Measurements from ENCODE around the gene COPS3. TPM values are rescaled to one million over a fixed set of nuclear protein-coding genes. Genes with fewer than 3 reads are reported as not detected.

COPS3 gene
- total and polyA plus RNA-seq, 4 donors, result 24.6 to 77.3 (median 30.2) TPM

DNA sequence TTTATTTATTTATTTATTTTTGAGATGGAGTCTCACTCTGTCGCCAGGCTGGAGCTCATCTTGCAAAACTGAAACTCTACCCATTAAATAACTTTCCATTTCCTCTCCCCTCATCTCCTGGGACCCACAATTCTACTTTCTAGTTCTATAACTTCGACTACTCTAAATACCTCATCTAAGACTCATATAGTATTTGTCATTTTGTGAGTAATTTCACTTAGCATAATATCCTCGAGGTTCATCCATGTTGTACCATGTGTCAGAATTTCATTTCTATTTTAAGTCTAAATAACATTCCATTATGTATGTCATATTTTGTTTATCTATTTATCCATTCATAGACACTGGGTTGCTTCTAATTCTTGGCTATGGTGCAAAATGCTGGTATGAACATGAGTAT lies 17.1 kb upstream of the COPS3 start:
- no peak for TF ChIP-seq RAD21 (IDR thresholded peaks at IDR 0.05)
- TF ChIP-seq NR2F2 (IDR thresholded peaks at IDR 0.05), result no peak
- DNase-seq (ENCODE audit: low spot score), result no peak
- H3K36me3 ChIP-seq (ENCODE audit: control insufficient read depth in 4 of 4, insufficient read depth in 3 of 4, low read depth in 1 of 4, low read length in 3 of 4), result no peaks in the 10 kb centered on the region
- H3K27ac ChIP-seq (ENCODE audit: low read depth in 1 of 2, low read length in 2 of 2), result no peak overlapping the region
- WGBS, result 52% methylated on average over 3 of the region's 3 CpGs
- no peak overlapping the region for H3K4me3 ChIP-seq (ENCODE audit: low read depth in 1 of 3, low read length in 3 of 3)
- no peaks in the 10 kb centered on the region for H3K27me3 ChIP-seq (ENCODE audit: control insufficient read depth in 4 of 4, insufficient read depth in 4 of 4, low read length in 3 of 4)
- peaks cover 0 to 12% (median 4%) of the 10 kb centered on the region in 4 donors for H3K4me1 ChIP-seq (ENCODE audit: control insufficient read depth in 4 of 4, insufficient read depth in 4 of 4, low read length in 3 of 4)
- no peak overlapping the region for H3K9ac ChIP-seq (ENCODE audit: low read depth in 1 of 2, low read length in 2 of 2)
- no peaks in the 10 kb centered on the region for H3K9me3 ChIP-seq (ENCODE audit: control insufficient read depth in 4 of 4, low read length in 3 of 4)

DNA sequence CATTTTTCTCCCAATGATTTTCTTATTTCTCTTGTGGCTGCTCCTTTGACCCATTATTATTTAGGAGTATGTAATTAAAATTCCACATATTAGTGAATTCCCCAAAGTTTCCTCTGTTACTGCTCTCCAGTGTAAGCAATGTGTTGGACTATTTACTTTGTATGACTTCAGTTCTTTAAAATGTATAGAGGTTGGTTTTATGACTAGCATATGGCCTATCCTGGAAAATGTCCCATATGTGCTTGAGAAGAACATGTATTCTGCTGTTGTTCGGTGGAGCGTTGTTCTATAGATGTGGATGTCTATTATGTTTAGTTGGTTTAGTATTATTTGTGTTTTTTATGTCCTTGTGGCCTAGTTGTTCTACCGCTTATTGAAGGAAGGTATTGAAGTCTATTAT lies 16.2 kb upstream of the COPS3 start:
- 96% methylated on average over 3 of the region's 3 CpGs for WGBS

DNA sequence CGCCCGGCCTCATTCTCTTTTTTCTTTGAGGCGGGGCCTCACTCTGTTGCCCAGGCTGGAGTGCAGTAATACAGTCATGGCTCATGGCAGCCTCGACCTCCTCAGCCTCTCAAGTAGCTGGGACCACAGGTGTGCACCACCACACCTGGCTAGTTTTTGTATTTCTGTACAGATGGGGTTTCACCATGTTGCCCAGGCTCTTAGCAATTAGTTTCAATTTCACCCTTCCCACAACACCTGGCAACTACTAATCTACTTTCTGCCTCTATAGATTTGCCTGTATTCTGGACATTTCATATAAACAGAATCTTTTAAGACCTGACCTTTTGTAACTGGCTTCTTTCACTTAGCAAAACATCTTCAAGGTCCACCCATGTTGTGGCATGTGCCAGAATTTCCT lies 14.1 kb upstream of the COPS3 start:
- H3K9ac ChIP-seq (ENCODE audit: low read depth in 1 of 2, low read length in 2 of 2), result no peak overlapping the region
- WGBS, result 97% methylated on average over 4 of the region's 4 CpGs
- H3K36me3 ChIP-seq (ENCODE audit: control insufficient read depth in 4 of 4, insufficient read depth in 3 of 4, low read depth in 1 of 4, low read length in 3 of 4), result no peaks in the 10 kb centered on the region
- DNase-seq (ENCODE audit: low spot score), result no peak
- H3K27me3 ChIP-seq (ENCODE audit: control insufficient read depth in 4 of 4, insufficient read depth in 4 of 4, low read length in 3 of 4), result no peaks in the 10 kb centered on the region
- H3K9me3 ChIP-seq (ENCODE audit: control insufficient read depth in 4 of 4, low read length in 3 of 4), result no peaks in the 10 kb centered on the region
- no peaks in the 10 kb centered on the region for H3K4me1 ChIP-seq (ENCODE audit: control insufficient read depth in 4 of 4, insufficient read depth in 4 of 4, low read length in 3 of 4)
- H3K27ac ChIP-seq (ENCODE audit: low read depth in 1 of 2, low read length in 2 of 2), result no peak overlapping the region
- no peak overlapping the region for H3K4me3 ChIP-seq (ENCODE audit: low read depth in 1 of 3, low read length in 3 of 3)
- TF ChIP-seq YY1 (IDR thresholded peaks at IDR 0.05) (no peak), FOXA2 (IDR thresholded peaks at IDR 0.05) (no peak), RAD21 (IDR thresholded peaks at IDR 0.05) (no peak), SP1 (IDR thresholded peaks at IDR 0.05) (no peak), JUND (IDR thresholded peaks at IDR 0.05) (no peak), TAF1 (conservative IDR thresholded peaks at IDR 0.05) (no peak), FOXA1 (IDR thresholded peaks at IDR 0.05) (no peak), HNF4G (IDR thresholded peaks at IDR 0.05) (no peak), EGR1 (IDR thresholded peaks at IDR 0.05; ENCODE audit: low read depth in 2 of 2) (no peak)
- TF ChIP-seq, protein P1, sequence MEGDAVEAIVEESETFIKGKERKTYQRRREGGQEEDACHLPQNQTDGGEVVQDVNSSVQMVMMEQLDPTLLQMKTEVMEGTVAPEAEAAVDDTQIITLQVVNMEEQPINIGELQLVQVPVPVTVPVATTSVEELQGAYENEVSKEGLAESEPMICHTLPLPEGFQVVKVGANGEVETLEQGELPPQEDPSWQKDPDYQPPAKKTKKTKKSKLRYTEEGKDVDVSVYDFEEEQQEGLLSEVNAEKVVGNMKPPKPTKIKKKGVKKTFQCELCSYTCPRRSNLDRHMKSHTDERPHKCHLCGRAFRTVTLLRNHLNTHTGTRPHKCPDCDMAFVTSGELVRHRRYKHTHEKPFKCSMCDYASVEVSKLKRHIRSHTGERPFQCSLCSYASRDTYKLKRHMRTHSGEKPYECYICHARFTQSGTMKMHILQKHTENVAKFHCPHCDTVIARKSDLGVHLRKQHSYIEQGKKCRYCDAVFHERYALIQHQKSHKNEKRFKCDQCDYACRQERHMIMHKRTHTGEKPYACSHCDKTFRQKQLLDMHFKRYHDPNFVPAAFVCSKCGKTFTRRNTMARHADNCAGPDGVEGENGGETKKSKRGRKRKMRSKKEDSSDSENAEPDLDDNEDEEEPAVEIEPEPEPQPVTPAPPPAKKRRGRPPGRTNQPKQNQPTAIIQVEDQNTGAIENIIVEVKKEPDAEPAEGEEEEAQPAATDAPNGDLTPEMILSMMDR (IDR thresholded peaks at IDR 0.05; ENCODE audit: low read depth, low read length, missing input control), result no peak
- TF ChIP-seq, protein P2, sequence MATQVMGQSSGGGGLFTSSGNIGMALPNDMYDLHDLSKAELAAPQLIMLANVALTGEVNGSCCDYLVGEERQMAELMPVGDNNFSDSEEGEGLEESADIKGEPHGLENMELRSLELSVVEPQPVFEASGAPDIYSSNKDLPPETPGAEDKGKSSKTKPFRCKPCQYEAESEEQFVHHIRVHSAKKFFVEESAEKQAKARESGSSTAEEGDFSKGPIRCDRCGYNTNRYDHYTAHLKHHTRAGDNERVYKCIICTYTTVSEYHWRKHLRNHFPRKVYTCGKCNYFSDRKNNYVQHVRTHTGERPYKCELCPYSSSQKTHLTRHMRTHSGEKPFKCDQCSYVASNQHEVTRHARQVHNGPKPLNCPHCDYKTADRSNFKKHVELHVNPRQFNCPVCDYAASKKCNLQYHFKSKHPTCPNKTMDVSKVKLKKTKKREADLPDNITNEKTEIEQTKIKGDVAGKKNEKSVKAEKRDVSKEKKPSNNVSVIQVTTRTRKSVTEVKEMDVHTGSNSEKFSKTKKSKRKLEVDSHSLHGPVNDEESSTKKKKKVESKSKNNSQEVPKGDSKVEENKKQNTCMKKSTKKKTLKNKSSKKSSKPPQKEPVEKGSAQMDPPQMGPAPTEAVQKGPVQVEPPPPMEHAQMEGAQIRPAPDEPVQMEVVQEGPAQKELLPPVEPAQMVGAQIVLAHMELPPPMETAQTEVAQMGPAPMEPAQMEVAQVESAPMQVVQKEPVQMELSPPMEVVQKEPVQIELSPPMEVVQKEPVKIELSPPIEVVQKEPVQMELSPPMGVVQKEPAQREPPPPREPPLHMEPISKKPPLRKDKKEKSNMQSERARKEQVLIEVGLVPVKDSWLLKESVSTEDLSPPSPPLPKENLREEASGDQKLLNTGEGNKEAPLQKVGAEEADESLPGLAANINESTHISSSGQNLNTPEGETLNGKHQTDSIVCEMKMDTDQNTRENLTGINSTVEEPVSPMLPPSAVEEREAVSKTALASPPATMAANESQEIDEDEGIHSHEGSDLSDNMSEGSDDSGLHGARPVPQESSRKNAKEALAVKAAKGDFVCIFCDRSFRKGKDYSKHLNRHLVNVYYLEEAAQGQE (IDR thresholded peaks at IDR 0.05), result no peak
- TF ChIP-seq, protein P3, sequence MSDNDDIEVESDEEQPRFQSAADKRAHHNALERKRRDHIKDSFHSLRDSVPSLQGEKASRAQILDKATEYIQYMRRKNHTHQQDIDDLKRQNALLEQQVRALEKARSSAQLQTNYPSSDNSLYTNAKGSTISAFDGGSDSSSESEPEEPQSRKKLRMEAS (IDR thresholded peaks at IDR 0.05), result no peak
- TF ChIP-seq, protein P4, sequence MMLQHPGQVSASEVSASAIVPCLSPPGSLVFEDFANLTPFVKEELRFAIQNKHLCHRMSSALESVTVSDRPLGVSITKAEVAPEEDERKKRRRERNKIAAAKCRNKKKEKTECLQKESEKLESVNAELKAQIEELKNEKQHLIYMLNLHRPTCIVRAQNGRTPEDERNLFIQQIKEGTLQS (IDR thresholded peaks at IDR 0.05), result no peak

More for the DNA sequence above, 16.2 kb upstream of the COPS3 start:
- H3K9ac ChIP-seq (ENCODE audit: low read depth in 1 of 2, low read length in 2 of 2), result no peak overlapping the region
- no peak overlapping the region for H3K4me3 ChIP-seq (ENCODE audit: low read depth in 1 of 3, low read length in 3 of 3)
- H3K4me1 ChIP-seq (ENCODE audit: control insufficient read depth in 4 of 4, insufficient read depth in 4 of 4, low read length in 3 of 4), result peaks cover 0 to 8% (median 2%) of the 10 kb centered on the region in 4 donors
- DNase-seq (ENCODE audit: low spot score), result no peak
- no peaks in the 10 kb centered on the region for H3K9me3 ChIP-seq (ENCODE audit: control insufficient read depth in 4 of 4, low read length in 3 of 4)
- TF ChIP-seq GABPA (IDR thresholded peaks at IDR 0.05 in 1 of 2, conservative IDR thresholded peaks at IDR 0.05 in 1 of 2) (no peak), NR2F2 (IDR thresholded peaks at IDR 0.05) (no peak), TAF1 (conservative IDR thresholded peaks at IDR 0.05) (no peak), FOXA2 (IDR thresholded peaks at IDR 0.05) (no peak)
- TF ChIP-seq, protein P2 (IDR thresholded peaks at IDR 0.05), result no peak
- TF ChIP-seq, protein P3 (IDR thresholded peaks at IDR 0.05), result no peak
- H3K36me3 ChIP-seq (ENCODE audit: control insufficient read depth in 4 of 4, insufficient read depth in 3 of 4, low read depth in 1 of 4, low read length in 3 of 4), result no peaks in the 10 kb centered on the region
- no peaks in the 10 kb centered on the region for H3K27me3 ChIP-seq (ENCODE audit: control insufficient read depth in 4 of 4, insufficient read depth in 4 of 4, low read length in 3 of 4)
- no peak overlapping the region for H3K27ac ChIP-seq (ENCODE audit: low read depth in 1 of 2, low read length in 2 of 2)

Measured in liver (tissue), 9 donors.